Stomach smooth muscle (tissue), 2 donors: ENCODE data around the gene ETV3.

ENCODE experiments used
- H3K27ac ChIP-seq: one replicate; pipeline ENCODE4 v1.7.0; 2013; ENCODE audit warnings: mild to moderate bottlenecking, low read length, inconsistent platforms
- H3K27me3 ChIP-seq, 2 donors: one replicate each; pipeline ENCODE4 v1.7.0; 2013; ENCODE audit warnings: low read length in 2 of 2; ENCODE audit not compliant: insufficient read depth in 2 of 2, control insufficient read depth in 1 of 2
- H3K36me3 ChIP-seq, 2 donors: one replicate each; pipeline ENCODE4 v1.7.0; 2013; ENCODE audit warnings: low read length in 2 of 2; ENCODE audit not compliant: control insufficient read depth in 2 of 2, insufficient read depth in 2 of 2
- H3K4me1 ChIP-seq: one replicate; pipeline ENCODE4 v1.7.0; 2013; ENCODE audit warnings: low read length; ENCODE audit not compliant: control insufficient read depth, insufficient read depth
- H3K4me3 ChIP-seq, 2 donors: one replicate each; pipeline ENCODE4 v1.7.0; 2013; ENCODE audit warnings: low read length in 2 of 2
- H3K9ac ChIP-seq, 2 donors: one replicate each; pipeline ENCODE4 v1.7.0; 2013; ENCODE audit warnings: low read length in 2 of 2, mild to moderate bottlenecking in 1 of 2
- H3K9me3 ChIP-seq, 2 donors: one replicate each; pipeline ENCODE4 v1.7.0; 2013; ENCODE audit warnings: low read length in 2 of 2; ENCODE audit not compliant: control insufficient read depth in 2 of 2
- donor health status: healthy.
- donor health status: Pancreatic carcinoma.

ETV3 gene

GRCh38 chr1:157131281-157131680 lies 6.9 kb downstream of the ETV3 start:
- Histone ChIP-seq H3K4me3 (no peak overlapping the region), H3K27me3 (no peaks in the 10 kb centered on the region), H3K36me3 (peaks cover 51 to 58% of the 10 kb centered on the region in 2 donors), H3K4me1 (no peaks in the 10 kb centered on the region), H3K27ac (no peak overlapping the region), H3K9ac (no peak overlapping the region), H3K9me3 (no peaks in the 10 kb centered on the region)

- H3K36me3 ChIP-seq: peaks cover 35 to 37% of the 10 kb centered on the region in 2 donors
- H3K4me3 ChIP-seq: no peak overlapping the region
- H3K9me3 ChIP-seq: no peaks in the 10 kb centered on the region
- no peaks in the 10 kb centered on the region for H3K27me3 ChIP-seq
- H3K27ac ChIP-seq: no peak overlapping the region
- no peaks in the 10 kb centered on the region for H3K4me1 ChIP-seq
- no peak overlapping the region for H3K9ac ChIP-seq
Measured at GRCh38 chr1:157124855-157125254, 13.3 kb downstream of the ETV3 start.

- Histone ChIP-seq H3K4me1 (no peaks in the 10 kb centered on the region), H3K9me3 (no peaks in the 10 kb centered on the region), H3K36me3 (peaks cover 14% of the 10 kb centered on the region in 2 donors), H3K9ac (no peak overlapping the region), H3K4me3 (no peak overlapping the region), H3K27ac (no peak overlapping the region), H3K27me3 (peaks cover 0 to under 1% of the 10 kb centered on the region in 2 donors)
Measured at GRCh38 chr1:157119448-157119847, 18.7 kb downstream of the ETV3 start.

GRCh38 chr1:157119008-157119407 lies 19.2 kb downstream of the ETV3 start:
- H3K27ac ChIP-seq: no peak overlapping the region

GRCh38 chr1:157117527-157118057 lies 20.6 kb downstream of the ETV3 start:
- Histone ChIP-seq H3K27me3 (peaks cover 0 to 6% of the 10 kb centered on the region in 2 donors), H3K9ac (no peak overlapping the region), H3K4me1 (no peaks in the 10 kb centered on the region)

More at GRCh38 chr1:157119008-157119407, 19.2 kb downstream of the ETV3 start:
- H3K27me3 ChIP-seq: peaks cover 0 to 4% of the 10 kb centered on the region in 2 donors
- H3K36me3 ChIP-seq: peaks cover 14% of the 10 kb centered on the region in 2 donors
- no peak overlapping the region for H3K4me3 ChIP-seq
- H3K9me3 ChIP-seq: no peaks in the 10 kb centered on the region
- H3K4me1 ChIP-seq: no peaks in the 10 kb centered on the region
- H3K9ac ChIP-seq: no peak overlapping the region

GRCh38 chr1:157116737-157117103 lies 21.5 kb downstream of the ETV3 start:
- no peaks in the 10 kb centered on the region for H3K36me3 ChIP-seq
- no peak overlapping the region for H3K4me3 ChIP-seq
- no peak overlapping the region for H3K27ac ChIP-seq
- peaks cover 3 to 9% of the 10 kb centered on the region in 2 donors for H3K27me3 ChIP-seq
- H3K4me1 ChIP-seq: no peaks in the 10 kb centered on the region
- H3K9ac ChIP-seq: no peak overlapping the region
- no peaks in the 10 kb centered on the region for H3K9me3 ChIP-seq

More at GRCh38 chr1:157117527-157118057, 20.6 kb downstream of the ETV3 start:
- no peak overlapping the region for H3K27ac ChIP-seq
- H3K36me3 ChIP-seq: peaks cover 0 to 3% of the 10 kb centered on the region in 2 donors
- no peak overlapping the region for H3K4me3 ChIP-seq
- no peaks in the 10 kb centered on the region for H3K9me3 ChIP-seq

GRCh38 chr1:157115851-157116736 lies 22.1 kb downstream of the ETV3 start:
- H3K4me3 ChIP-seq: no peak overlapping the region
- no peak overlapping the region for H3K9ac ChIP-seq
- H3K36me3 ChIP-seq: no peaks in the 10 kb centered on the region
- H3K4me1 ChIP-seq: no peaks in the 10 kb centered on the region
- H3K27me3 ChIP-seq: peaks cover 7 to 11% of the 10 kb centered on the region in 2 donors
- no peak overlapping the region for H3K27ac ChIP-seq
- H3K9me3 ChIP-seq: no peaks in the 10 kb centered on the region

- H3K4me1 ChIP-seq: no peaks in the 10 kb centered on the region
- no peaks in the 10 kb centered on the region for H3K36me3 ChIP-seq
- H3K27me3 ChIP-seq: peaks cover 7 to 11% of the 10 kb centered on the region in 2 donors
- H3K27ac ChIP-seq: no peak overlapping the region
- no peak overlapping the region for H3K9ac ChIP-seq
- H3K4me3 ChIP-seq: no peak overlapping the region
- H3K9me3 ChIP-seq: no peaks in the 10 kb centered on the region
Measured at GRCh38 chr1:157115429-157115838, 22.8 kb downstream of the ETV3 start.

- Histone ChIP-seq H3K4me3 (no peak overlapping the region), H3K36me3 (no peaks in the 10 kb centered on the region), H3K4me1 (no peaks in the 10 kb centered on the region), H3K27ac (no peak overlapping the region), H3K27me3 (peaks cover 10 to 18% of the 10 kb centered on the region in 2 donors), H3K9ac (no peak overlapping the region), H3K9me3 (no peaks in the 10 kb centered on the region)
Measured at GRCh38 chr1:157114183-157115121, 23.7 kb downstream of the ETV3 start.

- Histone ChIP-seq H3K9ac (no peak overlapping the region), H3K4me3 (no peak overlapping the region), H3K9me3 (no peaks in the 10 kb centered on the region), H3K36me3 (no peaks in the 10 kb centered on the region), H3K4me1 (no peaks in the 10 kb centered on the region), H3K27me3 (peaks cover 15 to 22% of the 10 kb centered on the region in 2 donors), H3K27ac (no peak overlapping the region)
Measured at GRCh38 chr1:157113631-157114030, 24.6 kb downstream of the ETV3 start.
